ENCODE results near the gene THADA.

The THADA gene

GRCh38 chr2:43276266-43276941, 319.4 kb downstream of the THADA start:
- peak; percentile 36 for DNase-seq (ENCODE audit: low read depth)

GRCh38 chr2:43274721-43275120, 321.1 kb downstream of the THADA start:
- no peak for DNase-seq (ENCODE audit: low read depth)

- peak; percentile 50 for DNase-seq (ENCODE audit: low read depth)
Observed at GRCh38 chr2:43274055-43274454, 321.8 kb downstream of the THADA start.

GRCh38 chr2:43273529-43273928, 322.3 kb downstream of the THADA start:
- DNase-seq (ENCODE audit: low read depth), result peak; percentile 67

- DNase-seq (ENCODE audit: low read depth), result no peak
Observed at GRCh38 chr2:43270930-43271615, 324.8 kb downstream of the THADA start.

GRCh38 chr2:43270461-43270860, 325.4 kb downstream of the THADA start:
- DNase-seq (ENCODE audit: low read depth), result no peak

- DNase-seq (ENCODE audit: low read depth), result peak; percentile 86
Observed at GRCh38 chr2:43269706-43270105, 326.1 kb downstream of the THADA start.

GRCh38 chr2:43269074-43269572, 326.7 kb downstream of the THADA start:
- peak; percentile 98 for DNase-seq (ENCODE audit: low read depth)

- DNase-seq (ENCODE audit: low read depth), result no peak
Observed at GRCh38 chr2:43268066-43268953, 327.5 kb downstream of the THADA start.

GRCh38 chr2:43267381-43267780, 328.5 kb downstream of the THADA start:
- no peak for DNase-seq (ENCODE audit: low read depth)

- no peak for DNase-seq (ENCODE audit: low read depth)
Observed at GRCh38 chr2:43266711-43267111, 329.1 kb downstream of the THADA start.

- no peak for DNase-seq (ENCODE audit: low read depth)
Observed at GRCh38 chr2:43265421-43265820, 330.4 kb downstream of the THADA start.

GRCh38 chr2:43265001-43265400, 330.8 kb downstream of the THADA start:
- DNase-seq (ENCODE audit: low read depth), result peak; percentile 42

GRCh38 chr2:43262951-43263350, 332.9 kb downstream of the THADA start:
- DNase-seq (ENCODE audit: low read depth), result no peak

GRCh38 chr2:43262239-43262638, 333.6 kb downstream of the THADA start:
- DNase-seq (ENCODE audit: low read depth), result peak; percentile 19

GRCh38 chr2:43259512-43259911, 336.3 kb downstream of the THADA start:
- no peak for DNase-seq (ENCODE audit: low read depth)

GRCh38 chr2:43258547-43259156, 337.2 kb downstream of the THADA start:
- DNase-seq (ENCODE audit: low read depth), result no peak

GRCh38 chr2:43255296-43255910, 340.4 kb downstream of the THADA start:
- DNase-seq (ENCODE audit: low read depth), result peak; percentile 45

- no peak for DNase-seq (ENCODE audit: low read depth)
Observed at GRCh38 chr2:43254331-43254730, 341.5 kb downstream of the THADA start.

- DNase-seq (ENCODE audit: low read depth), result peak; percentile 86
Observed at GRCh38 chr2:43251171-43251731, 344.6 kb downstream of the THADA start.

GRCh38 chr2:43250015-43250414, 345.8 kb downstream of the THADA start:
- no peak for DNase-seq (ENCODE audit: low read depth)

Data from EH (cell line).